LNCAP (cell line): ENCODE results near the gene SPTBN5.

ENCODE experiments used
- TF ChIP-seq, protein P1 (sequence below): fragments of 450-650 bp; IDR thresholded peaks from 2 replicates; pipeline ENCODE4 v1.5.1; 2017; ENCODE audit warnings: mild to moderate bottlenecking

The SPTBN5 gene

DNA sequence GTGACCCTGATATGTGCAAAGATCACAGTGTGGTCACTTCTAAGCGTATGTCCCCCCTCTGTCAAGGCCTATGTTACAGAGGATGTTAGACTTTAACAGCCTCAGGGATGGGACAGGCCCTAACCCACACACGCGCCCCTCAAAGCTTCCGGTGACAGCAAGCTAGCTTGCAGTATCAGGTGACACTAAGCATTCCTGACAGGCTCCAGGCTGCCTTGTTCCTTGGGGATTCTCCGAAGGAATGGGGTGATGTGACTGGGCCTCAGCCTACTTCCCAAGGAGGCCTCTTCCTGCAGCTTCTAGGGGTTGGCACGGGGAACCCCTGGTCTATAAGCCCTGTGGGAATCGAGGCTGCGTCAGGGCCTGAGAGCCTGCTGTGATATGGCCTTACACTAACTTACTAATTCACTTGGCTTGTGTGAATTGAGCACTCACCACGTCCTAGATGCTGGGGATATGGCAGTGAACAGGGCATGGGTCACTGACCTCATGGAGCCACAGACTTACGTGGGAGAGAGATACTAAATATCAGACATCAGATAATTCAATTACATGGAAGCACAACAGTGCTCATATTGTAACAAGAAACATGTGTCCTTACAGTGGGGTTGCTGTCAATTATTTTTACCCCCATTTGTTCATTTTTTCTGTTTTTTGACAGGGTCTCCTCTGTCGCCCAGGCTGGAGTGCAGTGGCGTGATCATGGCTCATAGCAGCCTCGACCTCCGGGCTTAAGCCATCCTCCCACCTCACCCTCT, 11.4 kb upstream of the SPTBN5 start:
- TF ChIP-seq, protein P1, sequence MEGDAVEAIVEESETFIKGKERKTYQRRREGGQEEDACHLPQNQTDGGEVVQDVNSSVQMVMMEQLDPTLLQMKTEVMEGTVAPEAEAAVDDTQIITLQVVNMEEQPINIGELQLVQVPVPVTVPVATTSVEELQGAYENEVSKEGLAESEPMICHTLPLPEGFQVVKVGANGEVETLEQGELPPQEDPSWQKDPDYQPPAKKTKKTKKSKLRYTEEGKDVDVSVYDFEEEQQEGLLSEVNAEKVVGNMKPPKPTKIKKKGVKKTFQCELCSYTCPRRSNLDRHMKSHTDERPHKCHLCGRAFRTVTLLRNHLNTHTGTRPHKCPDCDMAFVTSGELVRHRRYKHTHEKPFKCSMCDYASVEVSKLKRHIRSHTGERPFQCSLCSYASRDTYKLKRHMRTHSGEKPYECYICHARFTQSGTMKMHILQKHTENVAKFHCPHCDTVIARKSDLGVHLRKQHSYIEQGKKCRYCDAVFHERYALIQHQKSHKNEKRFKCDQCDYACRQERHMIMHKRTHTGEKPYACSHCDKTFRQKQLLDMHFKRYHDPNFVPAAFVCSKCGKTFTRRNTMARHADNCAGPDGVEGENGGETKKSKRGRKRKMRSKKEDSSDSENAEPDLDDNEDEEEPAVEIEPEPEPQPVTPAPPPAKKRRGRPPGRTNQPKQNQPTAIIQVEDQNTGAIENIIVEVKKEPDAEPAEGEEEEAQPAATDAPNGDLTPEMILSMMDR: no peak

DNA sequence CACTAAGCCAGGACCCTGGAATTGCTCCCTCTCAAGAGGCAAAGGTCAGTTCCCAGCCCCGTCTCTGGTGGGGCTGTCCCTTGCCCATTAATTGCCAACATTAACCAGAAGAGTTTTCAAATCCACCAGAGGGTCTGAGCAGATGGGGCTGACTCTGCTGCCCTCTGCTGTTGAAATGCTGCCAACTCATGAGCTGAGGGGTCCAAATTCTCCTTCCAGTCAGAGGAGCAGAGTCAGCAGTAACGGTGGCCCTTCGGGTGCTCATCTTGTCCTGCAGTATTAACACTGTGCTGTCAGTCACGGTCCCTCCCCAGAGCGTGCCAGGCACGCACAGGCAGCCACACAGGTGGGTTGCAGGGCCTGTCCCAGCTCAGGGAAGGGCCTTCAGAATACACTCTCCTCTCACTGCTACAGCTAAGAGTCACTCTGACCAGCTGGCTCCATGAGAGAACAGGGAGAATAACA, 10.7 kb upstream of the SPTBN5 start:
- TF ChIP-seq, protein P1: peak; percentile 71

GRCh38 chr15:41903782-41904181, 9.9 kb upstream of the SPTBN5 start:
- TF ChIP-seq, protein P1: no peak

DNA sequence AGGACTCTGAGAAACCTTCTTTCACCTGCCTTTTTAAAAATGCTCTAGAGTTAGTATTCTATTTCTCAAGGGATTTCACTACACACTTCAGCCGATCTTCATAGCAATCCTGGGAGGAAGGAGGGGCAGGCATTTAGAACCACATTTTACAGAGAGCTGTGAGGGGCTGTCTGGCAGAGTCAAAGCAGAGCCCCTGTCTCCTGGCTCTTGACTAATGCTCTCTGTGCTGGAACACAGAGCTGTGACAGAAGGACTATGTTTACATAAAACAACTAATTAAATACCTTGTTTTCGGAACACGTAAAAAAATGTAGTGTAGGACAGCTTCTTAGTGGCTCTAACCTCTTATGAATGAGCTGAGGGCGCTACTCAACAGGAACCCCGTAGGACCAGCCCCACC, 7.6 kb upstream of the SPTBN5 start:
- TF ChIP-seq, protein P1: no peak

DNA sequence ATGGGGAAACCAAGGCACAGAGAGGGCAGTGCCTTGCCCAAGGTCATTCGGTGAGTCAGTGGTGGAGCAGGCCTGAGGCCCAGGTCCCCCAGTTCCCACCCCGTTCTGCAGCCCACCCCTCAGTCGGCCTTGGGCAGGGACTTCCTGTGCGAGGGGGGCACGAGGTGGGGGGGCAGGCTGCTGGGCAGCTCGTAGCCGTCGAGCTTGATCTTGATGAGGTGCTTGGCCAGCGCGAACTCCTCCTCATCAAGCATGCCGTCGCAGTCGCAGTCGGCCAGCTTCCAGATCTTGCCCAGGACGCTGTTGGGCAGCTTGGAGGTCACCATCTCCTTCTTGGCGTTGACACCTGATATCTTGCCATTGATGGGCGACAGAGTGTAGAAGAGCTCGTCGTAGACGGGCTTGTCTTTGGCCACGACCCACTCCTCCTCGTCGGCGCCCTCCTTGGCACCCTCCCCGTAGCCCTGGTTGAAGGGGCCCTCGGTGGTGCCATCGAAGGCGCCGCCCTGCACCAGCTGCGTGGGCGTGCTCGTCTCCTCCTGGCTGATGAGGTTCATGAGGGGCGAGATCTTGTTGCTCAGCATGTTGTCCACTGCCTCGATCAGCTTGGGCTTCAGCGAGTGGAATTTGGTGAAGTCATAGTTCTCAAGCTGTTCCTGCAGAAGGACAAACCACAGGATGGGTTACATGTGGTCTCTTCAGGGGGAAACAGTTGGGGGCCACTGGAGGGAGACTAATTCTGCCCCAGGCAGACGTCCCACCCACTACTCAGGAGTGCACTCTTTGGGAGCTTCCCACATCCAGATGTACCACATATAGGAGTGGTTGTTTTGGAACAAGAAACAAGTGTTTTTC, 6.9 kb upstream of the SPTBN5 start:
- TF ChIP-seq, protein P1: no peak

DNA sequence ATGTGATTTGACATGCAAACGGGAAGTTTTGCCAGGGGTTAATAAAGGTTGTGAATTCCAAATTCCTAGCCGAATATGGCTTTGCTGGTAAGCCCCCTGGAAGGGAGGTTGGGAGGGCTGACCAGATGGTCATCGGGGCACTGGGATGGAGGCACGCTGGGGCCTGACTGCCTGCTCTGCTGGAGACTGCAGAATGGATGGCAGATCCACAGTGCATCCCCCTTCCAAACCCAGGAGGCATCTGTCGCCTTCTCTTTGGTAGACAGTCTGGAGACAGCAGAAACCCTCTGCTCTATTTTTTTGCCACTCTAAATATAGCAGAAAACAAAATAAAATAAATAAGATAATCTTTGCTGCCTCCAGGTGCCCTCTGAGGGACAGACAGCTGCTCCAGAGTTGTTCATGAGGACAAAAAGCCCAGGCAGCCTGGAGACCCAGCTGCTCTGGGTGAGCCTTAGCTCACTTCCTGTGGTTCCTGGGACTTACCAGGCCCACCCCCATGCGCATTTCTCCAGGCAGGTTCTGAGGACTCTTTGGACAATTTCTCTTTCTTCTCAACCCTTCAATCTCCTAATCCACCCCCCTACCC, 6.1 kb upstream of the SPTBN5 start:
- TF ChIP-seq, protein P1: no peak

GRCh38 chr15:41897363-41897799, 3.5 kb upstream of the SPTBN5 start:
- TF ChIP-seq, protein P1: no peak
